ENCODE measurements around the gene CFAP77. TPM values are rescaled to one million over a fixed set of nuclear protein-coding genes. Genes with fewer than 3 reads are reported as not detected.

CFAP77 gene
- total and polyA plus RNA-seq, 2 of the 4 experiments (the other 2 are of a cell fraction): not detected

DNA sequence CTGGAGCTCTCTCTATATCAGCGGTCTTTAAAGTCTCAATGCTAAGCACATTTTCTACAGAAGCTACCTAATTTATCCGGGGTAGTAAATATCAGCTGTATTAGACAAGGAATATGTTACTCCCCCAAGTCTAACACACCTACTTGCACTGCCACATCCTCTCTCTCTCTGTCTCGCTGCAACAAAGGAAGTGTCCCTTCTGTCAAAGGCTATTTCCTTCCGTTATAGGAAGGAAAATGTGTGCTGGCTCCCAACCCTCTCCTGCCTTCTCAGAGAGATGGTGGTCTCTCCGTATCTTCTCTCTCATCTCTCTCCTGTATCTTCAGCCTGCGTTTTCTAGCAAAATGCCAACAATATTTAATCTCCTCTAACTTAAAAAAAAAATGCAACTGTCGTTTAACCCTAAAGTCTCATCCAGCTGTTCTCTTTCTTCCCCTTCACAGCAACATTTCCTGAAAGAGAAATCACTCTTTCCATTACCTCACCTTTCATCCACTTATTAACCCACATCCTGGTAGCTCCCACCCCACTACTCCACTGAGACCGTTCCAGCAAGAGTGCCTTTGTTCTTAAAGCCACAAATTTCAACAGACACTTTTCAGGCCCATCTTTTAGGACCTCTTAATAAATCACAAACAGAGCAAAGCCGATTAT is 5.7 kb upstream of the CFAP77 start:
- H4K20me1 ChIP-seq (ENCODE audit: insufficient read depth, low read length): no peaks in the 10 kb centered on the region
- 51% methylated on average over 4 of the region's 9 CpGs; no CpG with 5 or more reads in 1 of the 2 experiments for WGBS, 2 experiments (ENCODE audit: extremely low coverage in 2 of 2, insufficient read length in 1 of 2)
- H3K9me3 ChIP-seq (ENCODE audit: control insufficient read depth, insufficient read depth, low read length): no peaks in the 10 kb centered on the region
- H2AK5ac ChIP-seq (ENCODE audit: low read depth, low read length): no peak overlapping the region
- no peak overlapping the region for H3K4me2 ChIP-seq (ENCODE audit: low read depth, low read length)
- TF ChIP-seq POLR2A (IDR thresholded peaks at IDR 0.05; ENCODE audit: low read depth, low read length) (no peak), MXI1 (IDR thresholded peaks at IDR 0.05; ENCODE audit: borderline replicate concordance, low read depth, low read length) (no peak), RAD21 (IDR thresholded peaks at IDR 0.05; ENCODE audit: low read length) (no peak), FOS (IDR thresholded peaks at IDR 0.05; ENCODE audit: low read depth, low read length) (no peak), CEBPB (IDR thresholded peaks at IDR 0.05; ENCODE audit: low read depth, low read length) (no peak)
- TF ChIP-seq, protein P1, sequence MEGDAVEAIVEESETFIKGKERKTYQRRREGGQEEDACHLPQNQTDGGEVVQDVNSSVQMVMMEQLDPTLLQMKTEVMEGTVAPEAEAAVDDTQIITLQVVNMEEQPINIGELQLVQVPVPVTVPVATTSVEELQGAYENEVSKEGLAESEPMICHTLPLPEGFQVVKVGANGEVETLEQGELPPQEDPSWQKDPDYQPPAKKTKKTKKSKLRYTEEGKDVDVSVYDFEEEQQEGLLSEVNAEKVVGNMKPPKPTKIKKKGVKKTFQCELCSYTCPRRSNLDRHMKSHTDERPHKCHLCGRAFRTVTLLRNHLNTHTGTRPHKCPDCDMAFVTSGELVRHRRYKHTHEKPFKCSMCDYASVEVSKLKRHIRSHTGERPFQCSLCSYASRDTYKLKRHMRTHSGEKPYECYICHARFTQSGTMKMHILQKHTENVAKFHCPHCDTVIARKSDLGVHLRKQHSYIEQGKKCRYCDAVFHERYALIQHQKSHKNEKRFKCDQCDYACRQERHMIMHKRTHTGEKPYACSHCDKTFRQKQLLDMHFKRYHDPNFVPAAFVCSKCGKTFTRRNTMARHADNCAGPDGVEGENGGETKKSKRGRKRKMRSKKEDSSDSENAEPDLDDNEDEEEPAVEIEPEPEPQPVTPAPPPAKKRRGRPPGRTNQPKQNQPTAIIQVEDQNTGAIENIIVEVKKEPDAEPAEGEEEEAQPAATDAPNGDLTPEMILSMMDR (conservative IDR thresholded peaks at IDR 0.05; ENCODE audit: low read depth, low read length): no peak
- TF ChIP-seq, protein P2, sequence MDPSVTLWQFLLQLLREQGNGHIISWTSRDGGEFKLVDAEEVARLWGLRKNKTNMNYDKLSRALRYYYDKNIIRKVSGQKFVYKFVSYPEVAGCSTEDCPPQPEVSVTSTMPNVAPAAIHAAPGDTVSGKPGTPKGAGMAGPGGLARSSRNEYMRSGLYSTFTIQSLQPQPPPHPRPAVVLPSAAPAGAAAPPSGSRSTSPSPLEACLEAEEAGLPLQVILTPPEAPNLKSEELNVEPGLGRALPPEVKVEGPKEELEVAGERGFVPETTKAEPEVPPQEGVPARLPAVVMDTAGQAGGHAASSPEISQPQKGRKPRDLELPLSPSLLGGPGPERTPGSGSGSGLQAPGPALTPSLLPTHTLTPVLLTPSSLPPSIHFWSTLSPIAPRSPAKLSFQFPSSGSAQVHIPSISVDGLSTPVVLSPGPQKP (IDR thresholded peaks at IDR 0.05; ENCODE audit: borderline replicate concordance, low read depth, low read length): no peak
- TF ChIP-seq, protein P3, sequence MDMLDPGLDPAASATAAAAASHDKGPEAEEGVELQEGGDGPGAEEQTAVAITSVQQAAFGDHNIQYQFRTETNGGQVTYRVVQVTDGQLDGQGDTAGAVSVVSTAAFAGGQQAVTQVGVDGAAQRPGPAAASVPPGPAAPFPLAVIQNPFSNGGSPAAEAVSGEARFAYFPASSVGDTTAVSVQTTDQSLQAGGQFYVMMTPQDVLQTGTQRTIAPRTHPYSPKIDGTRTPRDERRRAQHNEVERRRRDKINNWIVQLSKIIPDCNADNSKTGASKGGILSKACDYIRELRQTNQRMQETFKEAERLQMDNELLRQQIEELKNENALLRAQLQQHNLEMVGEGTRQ (IDR thresholded peaks at IDR 0.05; ENCODE audit: low read depth, low read length): no peak
- peaks cover 28 to 32% of the 10 kb centered on the region in 2 experiments for H3K79me1 ChIP-seq (ENCODE audit: low read depth in 1 of 2, low read length in 2 of 2)
- no peak overlapping the region for H4K5ac ChIP-seq (ENCODE audit: low read depth, low read length)
- no peak overlapping the region for H2BK5ac ChIP-seq (ENCODE audit: low read depth, low read length, poor library complexity, severe bottlenecking)
- H3K18ac ChIP-seq (ENCODE audit: low read depth, low read length): no peak overlapping the region
- H4K91ac ChIP-seq (ENCODE audit: insufficient read depth, low read depth, low read length): no peak overlapping the region
- dilution Hi-C loops (cut with HindIII; ENCODE audit: low sequenced_read_pairs, unreplicated experiment): no loop called here
- H3K23ac ChIP-seq (ENCODE audit: low read depth, low read length): no peak overlapping the region
- no peak overlapping the region for H3K4me3 ChIP-seq (ENCODE audit: insufficient read depth, low read depth, low read length)
- ATAC-seq (ENCODE audit: low read depth) (no peak), DNase-seq (no peak)
- POLR2A ChIA-PET (ENCODE audit: unreplicated experiment): no interaction called here
- no peak overlapping the region for H3K27ac ChIP-seq (ENCODE audit: insufficient read depth, low read length)
- no peak overlapping the region for H2AK9ac ChIP-seq (replicated peaks; ENCODE audit: low read depth, low read length, poor library complexity)
- H3K14ac ChIP-seq (replicated peaks; ENCODE audit: low read depth, low read length): no peak overlapping the region
- BruUV-seq (replicated peaks): no TSS peak
- H3K56ac ChIP-seq (ENCODE audit: extremely low read depth, insufficient read depth, low read length): no peak overlapping the region
- H3K4me1 ChIP-seq (ENCODE audit: control insufficient read depth, insufficient read depth, low read length): no peaks in the 10 kb centered on the region; the same call in 1 of the 2 replicates
- H2BK20ac ChIP-seq (ENCODE audit: low read depth, low read length): no peak overlapping the region
- no peak overlapping the region for H3K4ac ChIP-seq (ENCODE audit: low read depth, low read length)
- H3K36me3 ChIP-seq (ENCODE audit: control insufficient read depth, insufficient read depth, low read length): peaks cover 15% of the 10 kb centered on the region
- peaks cover 7% of the 10 kb centered on the region; the same call in 1 of the 2 replicates for H3K9me1 ChIP-seq (ENCODE audit: insufficient read depth, low read length)
- no peak overlapping the region for H4K8ac ChIP-seq (ENCODE audit: low read depth in 2 of 2, low read length in 2 of 2)
- in situ Hi-C loops (cut with MboI; ENCODE audit: low sequenced_read_pairs): no loop called here
- no peak overlapping the region for H3K9ac ChIP-seq (ENCODE audit: low read depth, low read length)
- intact Hi-C loops (cut with micrococcal nuclease): no loop called here
- no peaks in the 10 kb centered on the region for H3K27me3 ChIP-seq (ENCODE audit: control insufficient read depth, insufficient read depth, low read length)
- CTCF ChIA-PET: interaction anchor here (0.6 to 0.7 kb wide), 2 partner anchors 153 to 182 kb away, joined by 5 to 8 read pairs; no protein-coding TSS in a partner anchor
- H2AFZ ChIP-seq (replicated peaks; ENCODE audit: low read length, poor library complexity): no peak overlapping the region
- no peak overlapping the region for H2BK15ac ChIP-seq (ENCODE audit: low read depth, low read length)
- H2BK120ac ChIP-seq (ENCODE audit: low read depth, low read length): no peak overlapping the region
